ENCODE measurements around the gene HDAC9.

The HDAC9 gene

GRCh38 chr7:18494406-18494805 is 1.1 kb upstream of the HDAC9 start:
- DNase-seq (ENCODE audit: low read depth, low spot score): no peak

DNA sequence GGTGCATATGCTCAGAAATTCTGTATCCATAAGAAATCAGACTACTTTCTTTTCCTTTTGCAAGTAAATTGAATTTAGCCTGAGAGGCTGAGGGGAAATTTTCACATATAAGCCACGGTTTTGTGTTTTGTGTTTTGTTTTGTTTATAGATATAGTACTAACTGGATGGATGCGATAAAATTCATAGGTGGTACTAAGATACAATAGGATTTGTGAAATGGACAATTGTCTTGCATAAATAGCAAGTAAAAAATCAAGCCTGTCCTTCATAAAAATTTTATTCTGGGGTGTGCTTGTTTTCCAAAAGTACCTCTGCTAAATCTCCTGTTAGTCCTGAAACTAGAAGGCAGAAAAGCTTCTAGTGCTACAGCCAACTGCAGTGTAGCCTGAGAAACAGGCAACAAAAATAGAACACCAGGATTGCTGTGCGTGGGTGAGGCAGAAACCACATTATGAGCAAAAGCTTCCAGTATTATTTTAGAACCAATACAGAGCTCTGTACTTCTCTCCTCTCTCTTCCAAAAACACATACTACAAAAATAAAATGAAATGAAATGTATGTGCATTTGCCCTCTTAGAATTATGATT is 634 bp upstream of the HDAC9 start:
- no peak for DNase-seq (ENCODE audit: low read depth, low spot score)

GRCh38 chr7:18496341-18496700 is 772 bp downstream of the HDAC9 start:
- no peak for DNase-seq (ENCODE audit: low read depth, low spot score)

DNA sequence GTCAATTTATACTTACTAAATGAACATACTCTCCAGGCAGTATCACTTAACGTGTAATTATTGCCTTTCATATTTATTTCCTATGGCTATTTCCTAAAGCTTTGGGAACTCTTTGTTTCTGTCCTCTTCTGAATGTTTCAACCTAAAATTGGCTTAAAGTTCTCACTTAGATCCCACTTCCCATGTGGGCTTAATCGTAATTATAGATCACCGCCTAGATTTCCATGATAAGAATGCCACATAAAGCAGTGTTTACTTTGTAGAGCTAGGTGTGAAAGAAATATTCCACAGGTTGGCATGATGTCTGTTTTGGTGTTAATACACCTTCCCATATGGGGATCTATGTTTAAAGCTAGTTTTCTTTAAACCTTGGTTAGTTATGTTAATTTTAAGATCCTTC is 1.5 kb downstream of the HDAC9 start:
- DNase-seq (ENCODE audit: low read depth, low spot score): no peak

- no peak for DNase-seq (ENCODE audit: low read depth, low spot score)
Observed at GRCh38 chr7:18497800-18498199, 2.3 kb downstream of the HDAC9 start.

DNA sequence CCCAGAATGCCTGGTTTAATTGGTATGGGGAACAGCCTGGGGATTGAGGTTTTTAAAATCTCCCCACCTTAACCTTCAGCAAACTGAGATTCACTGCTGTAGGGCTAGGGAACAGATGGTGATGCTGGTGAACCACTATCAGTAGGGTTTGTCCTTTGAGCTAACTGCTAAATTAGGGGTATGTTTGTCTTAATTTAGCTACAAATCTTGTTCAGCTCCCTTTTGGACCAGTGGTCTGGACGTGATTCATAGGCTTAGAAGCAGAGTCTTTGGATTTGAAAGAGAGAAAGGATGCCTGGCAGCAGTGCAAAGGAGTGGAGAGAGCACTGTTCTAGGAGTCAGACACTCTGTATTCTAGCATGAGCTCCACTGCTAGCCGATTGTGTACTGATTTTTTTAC is 2.8 kb downstream of the HDAC9 start:
- DNase-seq (ENCODE audit: low read depth, low spot score): no peak

GRCh38 chr7:18499407-18500177 is 4.0 kb downstream of the HDAC9 start:
- no peak for DNase-seq (ENCODE audit: low read depth, low spot score)

DNA sequence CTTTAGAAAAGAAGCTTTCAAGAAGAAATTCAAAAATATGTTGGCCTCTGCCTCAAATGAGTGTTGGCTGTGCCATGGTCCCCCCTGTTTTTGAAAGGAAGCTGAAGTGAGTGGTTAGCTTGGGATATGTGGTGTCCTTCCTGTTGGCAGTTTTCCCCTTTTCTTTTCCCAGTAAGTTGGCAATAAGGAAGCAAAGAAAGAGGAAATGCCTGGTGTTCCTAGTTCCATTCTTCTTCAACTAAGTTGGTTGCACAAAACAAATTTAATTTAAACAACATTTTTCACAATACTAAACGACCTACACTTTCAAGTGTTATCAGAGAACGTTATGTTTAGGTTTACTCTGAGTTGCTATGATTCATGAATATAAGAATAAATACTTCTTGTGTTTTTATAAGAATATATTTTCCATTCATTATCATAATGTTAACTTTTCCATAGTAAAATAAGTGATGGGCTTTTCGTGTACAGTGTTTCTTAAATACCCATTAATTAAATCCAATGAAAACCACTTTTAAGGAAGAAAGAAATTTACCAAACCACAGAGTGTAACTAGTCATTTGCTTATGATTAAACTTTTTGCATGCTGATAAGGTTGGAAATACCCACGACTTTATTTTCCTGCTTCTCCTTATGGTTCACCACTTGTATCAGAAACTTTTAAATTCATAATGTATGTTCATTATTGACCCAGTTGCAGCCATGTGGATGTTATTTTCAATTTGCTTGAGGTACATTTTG is 7.7 kb downstream of the HDAC9 start:
- DNase-seq (ENCODE audit: low read depth, low spot score): no peak

- no peak for DNase-seq (ENCODE audit: low read depth, low spot score)
Observed at GRCh38 chr7:18504965-18505364, 9.4 kb downstream of the HDAC9 start.

- DNase-seq (ENCODE audit: low read depth, low spot score): no peak
Observed at GRCh38 chr7:18505870-18506460, 10.4 kb downstream of the HDAC9 start.

DNA sequence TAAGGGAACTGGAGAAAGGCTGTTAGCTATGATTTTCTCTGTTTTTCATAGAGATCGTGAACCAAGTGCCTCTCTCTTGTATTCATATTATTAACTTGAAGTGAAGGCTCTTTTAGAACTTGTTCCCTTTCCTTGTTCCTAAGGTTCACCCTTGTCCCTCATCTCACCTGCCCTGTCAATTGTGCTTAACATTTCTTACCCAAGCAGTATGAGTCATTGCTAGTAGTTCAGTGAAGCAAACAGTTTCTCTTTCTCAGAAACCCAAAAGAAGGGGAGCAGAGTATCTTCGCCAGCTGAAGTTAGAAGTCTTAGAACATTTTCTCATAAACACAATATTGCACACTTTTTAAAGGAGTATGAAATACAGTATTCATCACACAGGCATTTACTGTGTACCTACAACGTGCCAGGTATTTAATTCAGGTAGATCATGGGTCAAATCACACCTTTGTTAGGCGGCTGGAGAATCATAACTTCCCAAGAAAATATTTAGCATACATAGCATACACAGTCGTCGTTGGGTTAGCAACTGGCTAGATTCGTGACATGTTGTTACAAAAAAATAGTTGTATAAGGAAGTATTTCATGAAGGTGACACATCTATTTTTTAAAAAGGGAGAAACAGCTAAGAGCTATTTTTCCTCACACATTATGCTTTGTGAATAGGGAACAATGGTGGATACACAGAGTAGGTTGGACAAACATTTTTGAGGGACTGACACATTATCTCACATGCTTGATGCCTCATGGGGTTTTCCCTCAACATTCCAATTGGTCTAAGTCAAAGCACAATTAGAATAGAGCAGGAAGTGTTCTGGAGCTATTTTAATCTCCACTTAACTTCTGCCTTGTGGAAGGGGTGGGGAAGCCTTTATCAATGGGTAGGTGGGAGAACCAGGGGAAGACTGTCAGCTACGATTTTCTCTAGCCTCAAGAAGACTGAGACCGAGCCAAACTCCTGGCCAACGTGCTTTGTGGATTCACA is 13.2 kb downstream of the HDAC9 start:
- no peak for DNase-seq (ENCODE audit: low read depth, low spot score)

DNA sequence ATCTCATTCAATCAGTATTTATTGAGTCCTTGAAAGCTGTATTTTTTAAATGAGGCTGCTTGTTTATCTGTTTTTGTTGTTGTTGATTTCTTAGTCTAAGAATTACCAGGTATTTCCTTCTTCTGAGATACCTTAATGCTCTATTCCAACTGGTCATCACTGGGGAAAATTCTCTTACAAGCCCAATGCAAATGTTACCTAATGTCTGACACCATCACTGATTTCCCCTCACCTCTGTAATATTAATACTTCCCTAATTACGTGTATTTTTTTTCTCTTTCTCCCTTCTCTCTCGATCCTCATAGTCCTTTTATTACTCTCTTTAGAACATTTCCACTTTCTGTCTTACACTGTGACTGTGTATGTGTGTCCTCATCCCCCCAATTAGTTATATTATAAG is 13.9 kb downstream of the HDAC9 start:
- DNase-seq (ENCODE audit: low read depth, low spot score): no peak

DNA sequence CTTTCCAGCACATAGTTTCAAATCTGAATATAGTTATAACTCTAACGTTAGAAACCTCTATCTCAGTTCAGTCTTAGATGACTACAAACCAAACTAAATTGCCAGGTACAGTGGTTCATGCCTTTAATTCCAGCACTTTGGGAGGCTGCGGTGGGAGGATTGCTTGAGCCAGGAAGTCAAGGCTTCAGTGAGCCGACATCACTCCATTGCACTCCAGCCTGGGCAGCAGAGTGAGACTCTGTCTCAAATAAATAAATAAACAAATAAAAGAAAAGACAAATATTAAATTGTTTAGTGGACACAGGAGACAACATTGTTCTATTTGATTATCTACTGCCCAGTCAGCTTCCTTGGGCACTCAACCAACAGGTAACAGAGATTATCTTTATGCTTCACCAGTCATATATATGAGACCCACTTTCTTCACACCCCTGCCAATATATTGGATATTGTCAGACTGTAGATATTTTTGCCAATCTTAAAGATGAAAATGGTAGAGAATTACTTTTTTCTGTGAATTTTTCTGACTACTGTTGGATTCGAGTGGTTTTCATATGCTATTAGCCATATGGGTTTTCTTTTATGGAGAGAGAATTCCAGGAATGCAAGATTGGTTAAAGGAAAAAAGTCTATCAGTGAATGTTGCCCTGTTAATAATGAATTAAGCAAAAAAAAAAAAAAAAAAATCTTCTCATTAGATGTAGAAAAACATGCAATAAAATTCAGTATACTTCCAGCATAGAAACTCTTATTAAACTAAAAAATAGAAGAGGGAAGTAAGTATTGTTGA is 16.0 kb downstream of the HDAC9 start:
- no peak for DNase-seq (ENCODE audit: low read depth, low spot score)

- DNase-seq (ENCODE audit: low read depth, low spot score): no peak
Observed at GRCh38 chr7:18513343-18513742, 17.8 kb downstream of the HDAC9 start.

- DNase-seq (ENCODE audit: low read depth, low spot score): no peak
Observed at GRCh38 chr7:18515067-18515466, 19.5 kb downstream of the HDAC9 start.

- DNase-seq (ENCODE audit: low read depth, low spot score): no peak
Observed at GRCh38 chr7:18517646-18518045, 22.1 kb downstream of the HDAC9 start.

GRCh38 chr7:18518555-18518954 is 23.0 kb downstream of the HDAC9 start:
- no peak for DNase-seq (ENCODE audit: low read depth, low spot score)

- no peak for DNase-seq (ENCODE audit: low read depth, low spot score)
Observed at GRCh38 chr7:18520450-18521235, 25.1 kb downstream of the HDAC9 start.

- DNase-seq (ENCODE audit: low read depth, low spot score): no peak
Observed at GRCh38 chr7:18521236-18521589, 25.7 kb downstream of the HDAC9 start.
